Activated B cell treated with CpG ODN at 0.5 μM for 24 hours (primary cell): ENCODE measurements around the gene VSTM4. TPM values are rescaled to one million over a fixed set of nuclear protein-coding genes. Genes with fewer than 3 reads are reported as not detected.

Source experiments
- ATAC-seq: fragments of 200-7000 bp; cut with Tn5 transposase; one replicate; pipeline ENCODE4 v1.10.0; 2021; ENCODE audit warnings: low read depth, mild to moderate bottlenecking, moderate library complexity
- CTCF ChIA-PET: fragments of 350-600 bp; sonication (Branson Sonifier 250); formaldehyde crosslinking; loops from one replicate; lab custom pipeline; 2021; ENCODE audit warnings: antibody characterized with exemption; lab: Charles Lee
- POLR2A ChIA-PET: fragments of 350-600 bp; sonication (Branson Sonifier 250); formaldehyde crosslinking; loops from one replicate; lab custom pipeline; 2021; ENCODE audit warnings: antibody characterized with exemption; lab: Charles Lee
- DNase-seq: peaks from one replicate; pipeline ENCODE4 v3.0.0; 2022
- H3K27ac Mint-ChIP-seq: one replicate; pipeline ENCODE4 v1.8.0; 2020; ENCODE audit warnings: mixed read lengths
- H3K27me3 Mint-ChIP-seq: one replicate; pipeline ENCODE4 v1.8.0; 2021; ENCODE audit warnings: mixed read lengths
- H3K36me3 Mint-ChIP-seq: one replicate; pipeline ENCODE4 v1.8.0; 2021; ENCODE audit warnings: low read depth, mixed read lengths
- H3K4me1 Mint-ChIP-seq: one replicate; pipeline ENCODE4 v1.8.0; 2021; ENCODE audit warnings: mixed read lengths
- H3K4me3 Mint-ChIP-seq: one replicate; pipeline ENCODE4 v1.8.0; 2020; ENCODE audit warnings: mild to moderate bottlenecking, mixed read lengths
- H3K9me3 Mint-ChIP-seq: one replicate; pipeline ENCODE4 v1.8.0; 2020; ENCODE audit warnings: mixed read lengths
- intact Hi-C: fragments of 100-400 bp; cut with micrococcal nuclease; formaldehyde crosslinking; loops from one replicate; pipeline ENCODE4 v1.15.1; 2024
- total RNA-seq: library from RNA; stranded (reverse); gene quantifications from 2 replicates; pipeline ENCODE4 v1.2.3, GENCODE V29; 2022
- TF ChIP-seq, protein P1 (sequence below): fragments of 200-600 bp; IDR thresholded peaks from one replicate; pipeline ENCODE4 v1.8.0; 2022; ENCODE audit warnings: antibody characterized with exemption, mild to moderate bottlenecking

The VSTM4 gene
- total RNA-seq, 1 donor from 2014 or later = not detected

DNA sequence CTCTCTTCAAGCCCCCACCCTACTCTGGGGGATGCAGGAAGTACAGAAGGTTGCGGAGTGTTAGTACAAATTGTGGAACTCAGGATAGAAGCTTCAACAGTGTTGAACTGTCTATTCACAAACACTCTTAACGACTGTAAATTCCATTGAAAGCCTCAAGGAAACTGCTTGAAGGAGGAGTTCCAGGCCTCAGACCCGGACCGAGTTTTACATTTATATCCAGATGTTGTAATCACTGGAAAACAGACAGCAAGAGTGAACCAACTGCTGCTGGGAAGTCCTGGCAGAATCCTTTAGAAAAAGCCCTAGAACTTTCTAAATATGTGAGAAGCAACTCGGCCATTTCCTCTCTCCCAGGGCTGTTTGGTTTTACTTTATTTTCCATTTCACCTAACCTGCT is 91.6 kb downstream of the VSTM4 start:
- Mint-ChIP-seq H3K4me3 (no peak overlapping the region), H3K27me3 (peaks cover 8% of the 10 kb centered on the region), H3K36me3 (no peaks in the 10 kb centered on the region), H3K27ac (no peak overlapping the region), H3K4me1 (no peaks in the 10 kb centered on the region), H3K9me3 (peaks cover 2% of the 10 kb centered on the region)
- TF ChIP-seq, protein P1, sequence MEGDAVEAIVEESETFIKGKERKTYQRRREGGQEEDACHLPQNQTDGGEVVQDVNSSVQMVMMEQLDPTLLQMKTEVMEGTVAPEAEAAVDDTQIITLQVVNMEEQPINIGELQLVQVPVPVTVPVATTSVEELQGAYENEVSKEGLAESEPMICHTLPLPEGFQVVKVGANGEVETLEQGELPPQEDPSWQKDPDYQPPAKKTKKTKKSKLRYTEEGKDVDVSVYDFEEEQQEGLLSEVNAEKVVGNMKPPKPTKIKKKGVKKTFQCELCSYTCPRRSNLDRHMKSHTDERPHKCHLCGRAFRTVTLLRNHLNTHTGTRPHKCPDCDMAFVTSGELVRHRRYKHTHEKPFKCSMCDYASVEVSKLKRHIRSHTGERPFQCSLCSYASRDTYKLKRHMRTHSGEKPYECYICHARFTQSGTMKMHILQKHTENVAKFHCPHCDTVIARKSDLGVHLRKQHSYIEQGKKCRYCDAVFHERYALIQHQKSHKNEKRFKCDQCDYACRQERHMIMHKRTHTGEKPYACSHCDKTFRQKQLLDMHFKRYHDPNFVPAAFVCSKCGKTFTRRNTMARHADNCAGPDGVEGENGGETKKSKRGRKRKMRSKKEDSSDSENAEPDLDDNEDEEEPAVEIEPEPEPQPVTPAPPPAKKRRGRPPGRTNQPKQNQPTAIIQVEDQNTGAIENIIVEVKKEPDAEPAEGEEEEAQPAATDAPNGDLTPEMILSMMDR = no peak
- no peak for ATAC-seq
- intact Hi-C loops = no loop called here
- POLR2A ChIA-PET = no interaction called here
- CTCF ChIA-PET = no interaction called here
- DNase-seq = no peak

DNA sequence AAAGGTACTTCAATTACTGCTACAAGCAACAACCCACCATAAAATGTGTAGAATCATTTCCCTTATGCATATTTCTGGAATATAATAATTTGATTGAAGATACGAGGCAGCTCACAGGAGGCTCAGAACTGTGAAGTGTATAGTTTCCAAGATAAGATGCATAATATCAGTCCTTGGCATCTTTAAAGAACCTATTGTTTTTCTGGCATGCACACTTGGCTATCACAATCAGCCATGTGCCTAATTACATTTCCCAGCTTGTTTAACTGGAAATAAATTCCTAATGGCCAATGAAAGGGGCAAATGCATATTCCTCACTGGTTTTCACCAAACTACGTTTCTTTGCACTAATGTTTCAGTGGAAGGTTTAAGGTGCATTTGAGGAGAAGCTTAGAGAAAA is 92.3 kb downstream of the VSTM4 start:
- no peak overlapping the region for H3K27ac Mint-ChIP-seq
- no peaks in the 10 kb centered on the region for H3K4me1 Mint-ChIP-seq
- CTCF ChIA-PET = no interaction called here
- H3K27me3 Mint-ChIP-seq = peaks cover 6% of the 10 kb centered on the region
- H3K4me3 Mint-ChIP-seq = no peak overlapping the region
- POLR2A ChIA-PET = no interaction called here
- TF ChIP-seq, protein P1 = no peak
- ATAC-seq = no peak
- H3K9me3 Mint-ChIP-seq = peaks cover 2% of the 10 kb centered on the region
- no peak for DNase-seq
- intact Hi-C loops = no loop called here
- H3K36me3 Mint-ChIP-seq = no peaks in the 10 kb centered on the region

DNA sequence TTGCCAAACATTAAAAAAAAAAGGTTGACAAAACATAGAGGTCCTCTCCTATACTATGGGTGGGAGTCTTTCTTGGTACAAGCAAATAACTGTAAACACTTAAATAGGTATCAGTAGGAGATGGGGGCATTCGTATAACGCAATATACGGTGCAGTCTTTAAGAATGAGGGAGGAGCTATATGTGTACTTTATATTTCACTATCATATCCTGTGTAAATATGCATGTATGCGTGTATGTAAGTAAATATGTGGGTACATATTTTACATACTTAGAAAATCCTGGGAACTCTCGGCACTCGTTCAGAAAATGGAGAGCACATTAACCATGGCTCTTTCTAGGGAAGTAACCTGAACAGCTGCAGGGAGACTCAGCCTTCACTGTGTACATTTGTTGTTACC is 93.6 kb downstream of the VSTM4 start:
- Mint-ChIP-seq H3K9me3 (peaks cover 2% of the 10 kb centered on the region), H3K27ac (no peak overlapping the region), H3K4me3 (no peak overlapping the region), H3K4me1 (no peaks in the 10 kb centered on the region), H3K36me3 (no peaks in the 10 kb centered on the region), H3K27me3 (peaks cover 12% of the 10 kb centered on the region)
- intact Hi-C loops = no loop called here
- ChIA-PET POLR2A (no interaction called here), CTCF (no interaction called here)
- ATAC-seq (no peak), DNase-seq (no peak)
- TF ChIP-seq, protein P1 = no peak

DNA sequence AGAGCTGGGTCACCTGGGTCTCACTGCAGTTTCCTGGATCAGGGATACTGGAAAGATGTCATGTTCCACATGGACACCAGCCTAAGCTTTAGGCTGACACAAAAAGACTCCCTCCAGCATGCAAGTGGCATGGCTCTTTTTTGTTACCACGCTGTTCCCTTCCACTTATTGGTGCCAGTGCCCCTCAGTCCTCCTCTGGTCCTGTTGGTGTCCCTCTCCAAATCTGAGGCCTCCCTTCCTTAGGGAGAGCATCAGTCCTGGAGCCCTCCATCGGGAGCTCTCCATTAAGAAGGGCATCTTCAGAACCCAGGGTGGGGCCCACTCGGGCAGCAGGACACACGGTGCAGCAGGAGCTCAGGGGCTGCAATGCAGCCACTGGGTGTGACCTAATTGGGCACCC is 99.6 kb downstream of the VSTM4 start:
- POLR2A ChIA-PET = no interaction called here
- intact Hi-C loops = no loop called here
- TF ChIP-seq, protein P1 = no peak
- Mint-ChIP-seq H3K27me3 (peaks cover 31% of the 10 kb centered on the region), H3K4me3 (no peak overlapping the region), H3K27ac (no peak overlapping the region), H3K9me3 (peaks cover 2% of the 10 kb centered on the region), H3K36me3 (no peaks in the 10 kb centered on the region), H3K4me1 (no peaks in the 10 kb centered on the region)
- DNase-seq (no peak), ATAC-seq (no peak)
- CTCF ChIA-PET = no interaction called here

DNA sequence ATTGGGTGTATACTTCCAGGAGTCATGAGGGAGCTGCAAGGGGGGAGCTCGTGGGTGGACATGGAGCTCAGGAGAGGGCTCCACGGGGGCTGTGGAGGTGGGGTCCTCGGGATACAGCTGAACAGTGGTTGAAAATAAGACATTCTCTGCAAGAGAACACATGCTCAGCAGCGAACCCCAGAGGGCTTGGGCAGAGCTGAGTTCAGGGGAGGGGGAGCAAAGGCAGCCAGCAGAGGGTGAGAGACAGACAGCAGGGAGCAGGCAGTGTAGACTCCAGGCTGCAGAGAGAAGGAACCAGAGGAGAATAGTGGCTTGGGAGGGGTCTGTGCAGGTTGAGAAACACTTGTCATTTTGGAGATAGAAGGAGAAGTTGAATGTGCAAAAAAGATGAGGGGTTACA is 102.7 kb downstream of the VSTM4 start:
- no peaks in the 10 kb centered on the region for H3K9me3 Mint-ChIP-seq

More for the DNA sequence above, 102.7 kb downstream of the VSTM4 start:
- no peak for ATAC-seq
- intact Hi-C loops = no loop called here
- Mint-ChIP-seq H3K4me1 (no peaks in the 10 kb centered on the region), H3K27ac (no peak overlapping the region), H3K27me3 (peaks cover 21% of the 10 kb centered on the region), H3K36me3 (no peaks in the 10 kb centered on the region), H3K4me3 (no peak overlapping the region)
- DNase-seq = no peak
- POLR2A ChIA-PET = no interaction called here
- TF ChIP-seq, protein P1 = no peak
- CTCF ChIA-PET = no interaction called here
